NCI-H748 (cell line): ENCODE data around the gene UBL4B.

ENCODE experiments used
- DNase-seq: peaks from one replicate; lab custom pipeline; 2025; ENCODE audit not compliant: unreplicated experiment; lab: John Stamatoyannopoulos, UW

UBL4B gene

DNA sequence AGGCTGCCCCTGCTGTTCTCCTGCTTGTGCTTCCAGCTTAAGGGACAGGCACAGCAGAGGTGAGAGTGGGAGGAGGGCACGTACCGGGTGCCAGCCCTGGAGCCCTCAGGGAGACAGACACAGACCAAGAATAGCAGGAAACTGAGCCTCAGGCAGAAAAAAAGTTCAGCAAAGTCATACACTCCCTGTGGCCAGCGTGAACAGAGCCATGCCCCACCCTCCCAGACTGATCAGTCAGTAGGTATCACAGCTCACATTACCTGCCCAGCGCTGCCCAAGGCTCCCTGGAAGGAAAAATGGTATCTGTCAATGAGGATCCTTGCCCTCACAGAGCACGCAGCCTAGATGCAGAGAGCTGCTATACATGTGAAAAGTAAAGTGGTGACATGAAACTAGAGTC, 1.3 kb downstream of the UBL4B start:
- no peak for DNase-seq

- DNase-seq: peak; percentile 45
Observed at GRCh38 chr1:110114173-110114572, 1.9 kb downstream of the UBL4B start.

- DNase-seq: peak; percentile 89
Observed at GRCh38 chr1:110114784-110115183, 2.5 kb downstream of the UBL4B start.

DNA sequence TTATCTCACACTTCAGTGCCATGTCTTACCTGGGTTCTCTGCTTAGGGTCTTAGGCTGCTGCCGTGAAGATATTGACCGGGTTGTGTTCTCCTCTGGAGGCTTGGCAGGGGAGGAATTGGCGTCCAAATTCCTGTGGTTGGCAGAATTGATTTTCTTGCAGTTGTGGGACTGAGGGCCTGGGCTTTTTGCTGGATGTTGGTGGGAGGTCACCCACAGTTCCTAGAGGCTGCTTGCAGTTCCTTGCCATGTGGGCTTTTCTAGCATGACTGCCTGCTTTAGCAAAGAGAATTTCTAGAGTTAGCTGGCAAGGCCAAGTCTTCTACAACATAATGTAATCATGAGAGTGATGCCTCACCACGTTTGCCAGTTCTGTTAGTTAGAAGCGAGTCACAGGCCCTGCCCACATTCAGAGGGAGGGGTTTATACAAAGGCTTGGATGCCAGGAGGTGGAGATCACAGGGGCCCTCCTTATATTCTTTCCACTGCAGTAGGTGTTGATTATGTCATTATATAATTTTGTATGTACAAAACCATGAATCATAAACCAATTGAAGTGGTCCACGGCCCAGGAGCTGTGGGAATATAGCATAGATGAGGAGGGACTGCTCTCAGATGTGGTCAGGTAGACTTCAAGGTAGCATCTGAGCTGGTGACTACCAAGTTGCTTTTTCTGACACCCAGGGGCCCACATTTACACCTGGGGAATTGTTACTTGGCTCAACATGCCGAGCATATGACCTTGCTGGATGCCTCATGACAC, 6.6 kb downstream of the UBL4B start:
- no peak for DNase-seq

DNA sequence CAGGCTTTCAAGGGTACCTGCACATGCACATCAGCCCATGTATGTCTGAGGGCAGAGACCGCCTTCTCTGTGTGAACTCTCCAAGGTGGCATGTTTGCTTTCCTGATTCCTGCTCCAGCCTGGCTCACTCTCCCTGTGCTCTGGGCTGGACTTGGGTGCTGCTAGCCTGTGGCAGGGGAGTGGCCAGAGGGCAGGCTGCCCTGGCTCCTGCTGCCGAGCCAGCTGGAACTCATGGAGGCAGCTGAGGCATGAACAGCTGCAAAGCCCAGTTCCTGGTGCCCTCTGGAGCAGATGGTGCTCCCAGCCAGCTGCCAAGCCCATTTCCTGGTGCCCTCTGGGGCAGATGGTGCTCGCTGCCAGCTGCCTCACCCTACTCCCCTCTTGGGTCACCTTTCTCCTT, 7.6 kb downstream of the UBL4B start:
- peak; percentile 77 for DNase-seq

- DNase-seq: no peak
Observed at GRCh38 chr1:110120960-110121561, 8.8 kb downstream of the UBL4B start.

- no peak for DNase-seq
Observed at GRCh38 chr1:110123224-110123623, 11.0 kb downstream of the UBL4B start.

- peak; percentile 48 for DNase-seq
Observed at GRCh38 chr1:110125810-110126209, 13.6 kb downstream of the UBL4B start.

- DNase-seq: peak; percentile 15
Observed at GRCh38 chr1:110130113-110130591, 17.9 kb downstream of the UBL4B start.

- DNase-seq: peak; percentile 88
Observed at GRCh38 chr1:110130989-110131388, 18.7 kb downstream of the UBL4B start.

DNA sequence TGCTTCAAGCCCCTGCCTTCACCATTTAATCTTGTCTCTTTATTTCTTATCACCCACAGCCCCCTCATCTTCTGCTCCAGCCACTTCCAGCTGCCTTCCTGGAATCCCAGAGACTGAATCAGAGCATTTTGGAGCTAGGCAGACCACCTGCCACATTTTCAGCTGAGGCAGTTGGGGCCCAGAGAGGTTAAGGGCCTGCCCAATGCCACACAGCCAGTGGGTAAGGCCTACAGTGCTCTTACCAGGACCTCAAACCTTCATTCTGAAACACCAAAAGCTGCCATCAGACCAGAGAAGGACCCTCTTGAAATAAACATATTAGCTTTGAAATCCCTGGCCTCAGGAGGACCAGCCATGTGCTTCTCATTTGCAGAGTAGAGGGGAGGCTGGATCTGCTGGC, 20.4 kb downstream of the UBL4B start:
- no peak for DNase-seq

- no peak for DNase-seq
Observed at GRCh38 chr1:110133436-110133835, 21.2 kb downstream of the UBL4B start.

DNA sequence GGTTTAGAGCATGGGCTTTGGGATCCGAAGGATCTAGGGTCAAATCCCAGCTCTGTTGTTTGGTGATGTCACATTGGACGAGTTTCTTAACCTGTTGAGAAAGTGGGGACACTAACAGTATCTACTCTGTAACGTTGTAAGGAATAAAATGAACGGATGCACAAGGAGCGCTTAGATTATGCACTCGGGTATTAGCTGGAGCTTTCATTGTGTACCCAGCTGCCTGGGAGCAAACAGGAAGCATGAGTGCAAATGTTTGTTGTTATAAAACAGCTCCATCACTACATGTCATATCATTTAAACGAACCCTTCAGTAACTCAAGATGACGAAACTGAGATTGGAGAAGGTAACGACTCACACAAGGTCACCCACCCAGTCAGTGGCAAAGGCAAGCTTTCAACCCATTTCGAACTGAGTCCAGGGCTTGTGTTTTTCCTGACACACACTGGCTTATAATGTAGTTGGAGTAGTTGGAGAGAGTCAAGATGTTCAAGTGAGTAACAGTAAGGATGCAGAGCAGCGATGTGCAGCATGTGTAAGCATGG, 21.9 kb downstream of the UBL4B start:
- DNase-seq: peak; percentile 96

GRCh38 chr1:110135246-110135645, 23.0 kb downstream of the UBL4B start:
- DNase-seq: peak; percentile 97

DNA sequence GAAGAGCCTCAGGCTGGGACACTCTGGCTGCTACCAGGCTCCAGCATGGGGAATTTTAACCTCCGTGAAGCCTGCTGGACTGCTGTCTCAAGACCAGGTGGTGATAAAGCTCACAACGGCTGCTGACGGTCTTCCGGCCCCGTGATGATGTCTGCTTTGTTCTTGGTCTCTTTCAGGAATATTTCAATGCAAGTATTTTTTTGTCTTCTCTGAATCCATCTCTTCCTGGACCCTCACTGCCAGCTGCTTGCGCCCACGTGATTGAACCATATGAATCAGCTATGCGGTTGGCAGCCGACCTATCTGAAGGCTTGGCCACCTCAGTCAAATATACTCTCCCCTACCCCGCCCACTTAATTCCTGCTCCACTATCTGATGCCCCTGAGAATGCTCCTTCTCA, 23.4 kb downstream of the UBL4B start:
- peak; percentile 84 for DNase-seq

DNA sequence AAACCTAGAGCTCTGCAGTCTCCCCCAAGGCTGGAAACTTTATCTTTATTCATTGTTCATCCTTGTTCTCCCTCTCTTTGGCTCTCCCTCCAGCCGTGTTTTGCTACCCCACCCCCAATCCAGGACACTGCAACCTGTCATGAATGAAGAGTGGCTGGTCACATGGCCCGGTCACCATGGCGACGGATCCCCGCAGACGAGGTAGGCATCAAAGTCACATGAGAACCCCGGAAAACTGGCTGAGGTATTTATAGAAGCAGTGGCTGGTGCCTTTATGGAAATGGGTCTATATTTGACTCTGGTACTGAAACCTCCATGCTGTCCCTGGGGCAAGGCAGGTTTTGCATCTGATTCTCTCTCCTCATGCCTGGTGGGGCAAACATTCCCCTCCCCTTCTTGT, 24.7 kb downstream of the UBL4B start:
- peak; percentile 98 for DNase-seq

DNA sequence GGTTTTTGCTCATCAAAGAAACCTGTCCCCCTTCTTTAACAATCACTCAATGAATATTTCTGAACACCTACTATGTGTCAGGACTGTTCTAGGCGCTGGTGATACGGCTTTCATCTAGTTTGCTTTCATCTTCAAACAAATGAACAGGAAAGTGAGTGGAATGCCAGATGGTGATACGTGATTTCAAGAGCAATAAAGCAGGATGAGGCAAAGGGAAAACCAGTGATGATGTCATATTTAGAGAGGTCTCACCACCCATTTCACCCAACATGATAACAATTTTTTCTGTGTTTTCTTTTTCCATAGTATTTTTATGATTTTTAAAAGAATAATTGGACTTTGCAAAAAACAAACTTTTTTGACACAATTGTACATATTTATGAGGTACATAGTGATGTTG, 26.7 kb downstream of the UBL4B start:
- DNase-seq: no peak

DNA sequence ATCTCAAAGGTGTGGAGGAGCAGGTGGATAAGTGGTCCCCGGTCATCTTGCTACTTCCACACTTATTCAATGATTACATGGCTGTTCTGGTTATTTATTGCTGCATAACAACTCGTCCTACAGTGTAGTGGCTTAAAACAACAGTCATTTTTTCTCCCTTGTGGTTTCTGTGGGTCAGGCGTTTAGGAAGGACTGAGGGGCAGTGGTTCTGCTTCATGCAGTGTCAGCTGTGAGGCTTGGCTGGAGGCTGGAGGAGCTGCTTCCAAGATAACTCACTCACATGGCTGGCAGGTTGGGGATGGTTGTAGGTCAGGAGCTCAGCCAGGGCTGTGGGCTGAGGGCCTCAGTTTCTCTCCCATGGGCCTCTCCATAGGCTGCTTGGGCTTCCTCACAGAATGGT, 32.1 kb downstream of the UBL4B start:
- DNase-seq: no peak

- peak; percentile 84 for DNase-seq
Observed at GRCh38 chr1:110148961-110149360, 36.7 kb downstream of the UBL4B start.

GRCh38 chr1:110150330-110151174, 38.3 kb downstream of the UBL4B start, which contains the start of gene SLC6A17:
Gene SLC6A17 (plus strand): TSS chr1:110150494. CDS start chr1:110166930, 16,436 bp downstream.
- peak; percentile 82 for DNase-seq

DNA sequence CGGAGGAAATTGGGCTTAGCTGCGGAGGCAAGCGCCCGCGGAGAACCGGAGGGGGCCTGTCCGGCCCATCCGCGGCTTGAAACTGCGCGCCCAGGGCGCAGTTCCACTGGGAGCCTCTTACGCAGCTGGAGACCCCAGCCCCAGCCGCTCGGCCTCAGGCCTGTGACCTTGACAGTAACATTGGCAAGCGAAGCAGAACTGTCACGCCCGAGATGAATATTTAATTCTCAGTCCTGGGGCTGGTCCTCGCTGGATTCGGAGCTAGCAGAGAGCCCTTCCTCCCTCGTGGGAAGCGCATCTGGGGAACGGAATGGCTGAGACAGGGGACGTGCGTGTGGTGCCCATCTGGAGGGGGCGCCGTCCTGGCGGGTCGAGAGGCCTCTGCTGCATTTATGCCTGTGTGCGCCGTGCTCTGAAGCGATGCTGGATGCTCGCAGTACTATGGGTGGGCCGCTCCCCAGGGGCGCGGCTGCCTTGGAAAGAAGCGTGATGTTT, 39.0 kb downstream of the UBL4B start:
- DNase-seq: peak; percentile 52
